Lower leg skin (tissue), 4 donors: ENCODE data around the gene EGLN1. TPM values are rescaled to one million over a fixed set of nuclear protein-coding genes. Genes with fewer than 3 reads are reported as not detected.
"Not testable (repeated sequence)": the region's sequence is repeated elsewhere in the genome, so short reads cannot be mapped to it uniquely, and the experiment has no call there.

Experiments
- DNase-seq, 2 donors: peaks; one replicate each; pipeline ENCODE4 v3.0.0-alpha.2; 2019; ENCODE audit warnings: low spot score in 2 of 2
- H3K4me3 ChIP-seq: fragments of 200-600 bp; sonication (generic); 2 replicates; pipeline ENCODE4 v1.5.1; 2017; ENCODE audit warnings: mild to moderate bottlenecking, low read depth; ENCODE audit not compliant: poor library complexity, severe bottlenecking
- POLR2A ChIP-seq, 2 donors: fragments of 450-650 bp; IDR thresholded peaks; one replicate each; pipeline ENCODE4 v1.6.1; 2016 to 2017; ENCODE audit warnings: antibody characterized with exemption in 2 of 2, mild to moderate bottlenecking in 1 of 2, moderate library complexity in 1 of 2
- WGBS, 2 donors: methylation state at CpG; one replicate each; pipeline ENCODE4 v1.1.5; 2018; 5-methylcytosine and 5-hydroxymethylcytosine counted together
- intact Hi-C: fragments of 100-400 bp; cut with DNase I; formaldehyde crosslinking; loops from one replicate; pipeline ENCODE4 v1.15.0; 2023; ENCODE audit warnings: low total_unique reads
- total RNA-seq, 4 donors: library from RNA; depleted of rRNA; stranded (reverse); fragments of >200 nt; gene quantifications; one replicate each; pipeline ENCODE4 v1.1.0, GENCODE V29; 2016
- TF ChIP-seq, protein P1 (sequence below), 3 donors: fragments of 450-650 bp; IDR thresholded peaks; one replicate each; pipeline ENCODE4 v1.5.1; 2016; ENCODE audit warnings: antibody characterized with exemption in 3 of 3, mild to moderate bottlenecking in 3 of 3, moderate library complexity in 2 of 3

EGLN1 gene
- total RNA-seq, result 10 to 100 TPM; 53.3 to 75.0 (median 54.2) TPM

- DNase-seq, result peak; percentile 61 to 95
- H3K4me3 ChIP-seq, result peak within 1 kb of the TSS; percentile 68
- TF ChIP-seq, protein P1, sequence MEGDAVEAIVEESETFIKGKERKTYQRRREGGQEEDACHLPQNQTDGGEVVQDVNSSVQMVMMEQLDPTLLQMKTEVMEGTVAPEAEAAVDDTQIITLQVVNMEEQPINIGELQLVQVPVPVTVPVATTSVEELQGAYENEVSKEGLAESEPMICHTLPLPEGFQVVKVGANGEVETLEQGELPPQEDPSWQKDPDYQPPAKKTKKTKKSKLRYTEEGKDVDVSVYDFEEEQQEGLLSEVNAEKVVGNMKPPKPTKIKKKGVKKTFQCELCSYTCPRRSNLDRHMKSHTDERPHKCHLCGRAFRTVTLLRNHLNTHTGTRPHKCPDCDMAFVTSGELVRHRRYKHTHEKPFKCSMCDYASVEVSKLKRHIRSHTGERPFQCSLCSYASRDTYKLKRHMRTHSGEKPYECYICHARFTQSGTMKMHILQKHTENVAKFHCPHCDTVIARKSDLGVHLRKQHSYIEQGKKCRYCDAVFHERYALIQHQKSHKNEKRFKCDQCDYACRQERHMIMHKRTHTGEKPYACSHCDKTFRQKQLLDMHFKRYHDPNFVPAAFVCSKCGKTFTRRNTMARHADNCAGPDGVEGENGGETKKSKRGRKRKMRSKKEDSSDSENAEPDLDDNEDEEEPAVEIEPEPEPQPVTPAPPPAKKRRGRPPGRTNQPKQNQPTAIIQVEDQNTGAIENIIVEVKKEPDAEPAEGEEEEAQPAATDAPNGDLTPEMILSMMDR (IDR thresholded peaks at IDR 0.05), result no peak
- TF ChIP-seq POLR2A (IDR thresholded peaks at IDR 0.05), result no peak
- intact Hi-C loops, result no loop called here
- 0 to 1% methylated on average over 22 to 31 of the region's 104 CpGs for WGBS, 2 donors
Observed at GRCh38 chr1:231421971-231422797, at the start of gene EGLN1. Gene EGLN1, minus strand, starts transcription at chr1:231422287. Its CDS starts 399 bp downstream, at chr1:231421888.

- H3K4me3 ChIP-seq, intact Hi-C loops, DNase-seq: not testable (repeated sequence)
- 89 to 97% methylated on average over 5 of the region's 5 CpGs for WGBS, 2 donors
Observed at GRCh38 chr1:231471500-231471899, 49.4 kb upstream of the EGLN1 start.

- intact Hi-C loops, result not testable (repeated sequence)
- WGBS, 2 donors, result 92 to 96% methylated on average over 2 of the region's 3 CpGs
Observed at GRCh38 chr1:231471027-231471426, 48.9 kb upstream of the EGLN1 start.

DNA sequence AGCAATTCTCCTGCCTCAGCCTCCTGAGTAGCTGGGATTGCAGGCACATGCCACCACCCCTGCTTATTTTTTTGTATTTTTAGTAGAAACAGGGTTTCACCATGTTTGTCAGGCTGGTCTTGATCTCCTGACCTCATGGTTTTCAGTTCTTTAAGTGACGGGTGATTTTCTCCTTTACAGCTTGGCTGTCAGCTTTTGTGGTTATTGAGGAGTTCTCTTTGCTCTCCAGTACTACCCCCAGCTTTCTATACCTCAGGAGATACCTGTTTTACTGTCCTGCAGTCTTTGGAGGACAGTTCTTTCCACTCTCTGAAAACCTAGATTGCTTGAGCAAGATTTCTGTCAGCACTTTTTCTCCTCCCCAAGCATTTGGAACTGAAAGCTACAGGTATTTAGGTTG lies 45.9 kb upstream of the EGLN1 start:
- H3K4me3 ChIP-seq, result no peak overlapping the region
- intact Hi-C loops, result no loop called here
- DNase-seq, result no peak
- WGBS, 2 donors, result 72 to 77% methylated on average over 1 of the region's 1 CpG
- no peak for TF ChIP-seq POLR2A (IDR thresholded peaks at IDR 0.05)
- TF ChIP-seq, protein P1 (IDR thresholded peaks at IDR 0.05), result no peak

More at GRCh38 chr1:231471027-231471426, 48.9 kb upstream of the EGLN1 start:
- not testable (repeated sequence) for DNase-seq, H3K4me3 ChIP-seq

DNA sequence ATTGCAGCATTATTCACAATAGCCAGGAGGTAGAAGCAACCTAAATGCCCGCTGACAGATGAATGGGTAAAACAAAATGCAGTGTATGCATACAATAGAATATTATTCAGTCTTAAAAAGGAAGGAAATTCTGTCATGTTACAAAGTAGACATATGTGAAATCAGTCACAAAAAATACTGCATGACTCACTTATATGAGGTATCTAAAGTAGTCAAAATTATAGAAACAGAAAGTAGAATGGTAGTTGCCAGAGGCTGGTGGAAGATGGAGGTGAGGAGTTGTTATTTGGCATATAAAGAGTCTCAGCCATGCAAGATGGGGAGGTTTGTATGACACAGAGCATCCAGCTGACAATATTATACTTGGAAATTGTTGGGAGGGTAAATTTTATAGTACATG lies 43.0 kb upstream of the EGLN1 start:
- WGBS, 2 donors, result 79 to 85% methylated on average over 1 of the region's 1 CpG
- intact Hi-C loops, result no loop called here

DNA sequence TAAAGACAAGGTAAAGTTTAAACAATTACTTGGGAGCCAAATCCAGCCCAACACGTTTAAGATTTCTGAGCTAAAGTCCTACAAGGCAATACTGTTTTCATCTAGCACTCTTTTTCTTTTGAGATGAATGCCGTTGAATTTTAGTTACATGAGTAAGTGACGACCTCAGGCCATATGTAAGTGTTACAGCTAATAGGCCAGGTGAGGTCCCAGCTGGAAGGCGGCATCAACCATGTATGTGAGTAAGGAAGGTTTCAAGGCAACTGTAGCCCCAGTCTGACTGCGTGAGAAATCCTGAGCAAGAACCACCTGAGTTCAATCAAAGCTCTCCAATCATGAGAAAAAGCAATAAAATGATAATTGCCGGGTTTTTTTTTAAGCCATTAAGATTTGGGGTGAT lies 41.5 kb upstream of the EGLN1 start:
- DNase-seq, result no peak
- WGBS, 2 donors, result 64 to 67% methylated on average over 6 of the region's 6 CpGs
- H3K4me3 ChIP-seq, result no peak overlapping the region
- TF ChIP-seq, protein P1 (IDR thresholded peaks at IDR 0.05), result no peak
- no peak for TF ChIP-seq POLR2A (IDR thresholded peaks at IDR 0.05)
- intact Hi-C loops, result no loop called here

More for the DNA sequence above, 43.0 kb upstream of the EGLN1 start:
- no peak for DNase-seq
- no peak overlapping the region for H3K4me3 ChIP-seq
- TF ChIP-seq, protein P1 (IDR thresholded peaks at IDR 0.05), result no peak
- no peak for TF ChIP-seq POLR2A (IDR thresholded peaks at IDR 0.05)
